ENCODE results near the gene HEPH.
"Not testable (repeated sequence)": the region's sequence is repeated elsewhere in the genome, so short reads cannot be mapped to it uniquely, and the experiment has no call there.

Gene HEPH

GRCh38 chrX:66203114-66203513, 39.1 kb downstream of the HEPH start:
- DNase-seq: no peak

GRCh38 chrX:66221856-66222255, 57.8 kb downstream of the HEPH start:
- peak; percentile 12 for DNase-seq

GRCh38 chrX:66232296-66232695, 68.2 kb downstream of the HEPH start:
- DNase-seq: no peak

GRCh38 chrX:66233209-66233608, 69.2 kb downstream of the HEPH start:
- DNase-seq: no peak

- DNase-seq: not testable (repeated sequence)
Measured at GRCh38 chrX:66233904-66234303, 69.9 kb downstream of the HEPH start.

GRCh38 chrX:66255359-66255967, 91.4 kb downstream of the HEPH start:
- no peak for DNase-seq

GRCh38 chrX:66262807-66263206, 98.8 kb downstream of the HEPH start:
- DNase-seq: no peak

All from fibroblast of skin of right quadriceps (primary cell).